Measurements from ENCODE around the gene SLC44A4. TPM values are rescaled to one million over a fixed set of nuclear protein-coding genes. Genes with fewer than 3 reads are reported as not detected.
"Not testable (repeated sequence)": the region's sequence is repeated elsewhere in the genome, so short reads cannot be mapped to it uniquely, and the experiment has no call there.

The SLC44A4 gene
- polyA plus RNA-seq, 1 donor = 157 TPM

- H3K4me3 ChIP-seq (ENCODE audit: low read length) = no peak overlapping the region
- no peaks in the 10 kb centered on the region for H3K4me1 ChIP-seq (ENCODE audit: control insufficient read depth, insufficient read depth, low read length)
- no peak overlapping the region for H3K27ac ChIP-seq (ENCODE audit: low read length)
- no peaks in the 10 kb centered on the region for H3K27me3 ChIP-seq (ENCODE audit: control insufficient read depth, insufficient read depth, low read length)
- WGBS (ENCODE audit: insufficient coverage, low lambda C conversion rate) = no CpG with 5 or more reads among the region's 6 CpGs
- H3K36me3 ChIP-seq (ENCODE audit: control insufficient read depth, insufficient read depth, low read length) = no peaks in the 10 kb centered on the region
- no peaks in the 10 kb centered on the region for H3K9me3 ChIP-seq (ENCODE audit: control insufficient read depth, low read depth, low read length)
- no peak for DNase-seq
These were observed 37.0 kb upstream of the SLC44A4 start for GRCh38 chr6:31915756-31916155.

GRCh38 chr6:31915351-31915750, 36.6 kb upstream of the SLC44A4 start:
- Histone ChIP-seq H3K9me3 (ENCODE audit: control insufficient read depth, low read depth, low read length) (no peaks in the 10 kb centered on the region), H3K27me3 (ENCODE audit: control insufficient read depth, insufficient read depth, low read length) (no peaks in the 10 kb centered on the region), H3K4me1 (ENCODE audit: control insufficient read depth, insufficient read depth, low read length) (no peaks in the 10 kb centered on the region), H3K27ac (ENCODE audit: low read length) (no peak overlapping the region), H3K36me3 (ENCODE audit: control insufficient read depth, insufficient read depth, low read length) (no peaks in the 10 kb centered on the region), H3K4me3 (ENCODE audit: low read length) (no peak overlapping the region)
- DNase-seq = no peak

GRCh38 chr6:31911826-31912585, 33.2 kb upstream of the SLC44A4 start:
- no peak for DNase-seq
- WGBS (ENCODE audit: insufficient coverage, low lambda C conversion rate) = no CpG with 5 or more reads among the region's 11 CpGs
- H3K9me3 ChIP-seq (ENCODE audit: control insufficient read depth, low read depth, low read length) = no peaks in the 10 kb centered on the region
- H3K4me3 ChIP-seq (ENCODE audit: low read length) = no peak overlapping the region
- no peaks in the 10 kb centered on the region for H3K4me1 ChIP-seq (ENCODE audit: control insufficient read depth, insufficient read depth, low read length)
- no peaks in the 10 kb centered on the region for H3K36me3 ChIP-seq (ENCODE audit: control insufficient read depth, insufficient read depth, low read length)
- H3K27ac ChIP-seq (ENCODE audit: low read length) = no peak overlapping the region
- no peaks in the 10 kb centered on the region for H3K27me3 ChIP-seq (ENCODE audit: control insufficient read depth, insufficient read depth, low read length)

GRCh38 chr6:31909298-31909697, 30.5 kb upstream of the SLC44A4 start:
- no CpG with 5 or more reads among the region's 7 CpGs for WGBS (ENCODE audit: insufficient coverage, low lambda C conversion rate)
- H3K36me3 ChIP-seq (ENCODE audit: control insufficient read depth, insufficient read depth, low read length); H3K4me1 ChIP-seq (ENCODE audit: control insufficient read depth, insufficient read depth, low read length); H3K27me3 ChIP-seq (ENCODE audit: control insufficient read depth, insufficient read depth, low read length); H3K4me3 ChIP-seq (ENCODE audit: low read length); DNase-seq; H3K27ac ChIP-seq (ENCODE audit: low read length); H3K9me3 ChIP-seq (ENCODE audit: control insufficient read depth, low read depth, low read length): not testable (repeated sequence)

GRCh38 chr6:31908791-31909190, 30.0 kb upstream of the SLC44A4 start:
- Histone ChIP-seq H3K9me3 (ENCODE audit: control insufficient read depth, low read depth, low read length) (no peaks in the 10 kb centered on the region), H3K4me3 (ENCODE audit: low read length) (no peak overlapping the region), H3K27ac (ENCODE audit: low read length) (no peak overlapping the region), H3K36me3 (ENCODE audit: control insufficient read depth, insufficient read depth, low read length) (no peaks in the 10 kb centered on the region), H3K4me1 (ENCODE audit: control insufficient read depth, insufficient read depth, low read length) (no peaks in the 10 kb centered on the region), H3K27me3 (ENCODE audit: control insufficient read depth, insufficient read depth, low read length) (peaks cover 6% of the 10 kb centered on the region)
- no peak for DNase-seq
- WGBS (ENCODE audit: insufficient coverage, low lambda C conversion rate) = 50% methylated on average over 1 of the region's 4 CpGs

GRCh38 chr6:31908255-31908654, 29.5 kb upstream of the SLC44A4 start:
- not testable (repeated sequence) for H3K27ac ChIP-seq (ENCODE audit: low read length); H3K27me3 ChIP-seq (ENCODE audit: control insufficient read depth, insufficient read depth, low read length); DNase-seq; H3K4me1 ChIP-seq (ENCODE audit: control insufficient read depth, insufficient read depth, low read length); H3K36me3 ChIP-seq (ENCODE audit: control insufficient read depth, insufficient read depth, low read length); H3K4me3 ChIP-seq (ENCODE audit: low read length); H3K9me3 ChIP-seq (ENCODE audit: control insufficient read depth, low read depth, low read length)
- no CpG with 5 or more reads among the region's 5 CpGs for WGBS (ENCODE audit: insufficient coverage, low lambda C conversion rate)

GRCh38 chr6:31907158-31907813, 28.5 kb upstream of the SLC44A4 start:
- no peaks in the 10 kb centered on the region for H3K36me3 ChIP-seq (ENCODE audit: control insufficient read depth, insufficient read depth, low read length)
- no peak for DNase-seq
- 100% methylated on average over 1 of the region's 7 CpGs for WGBS (ENCODE audit: insufficient coverage, low lambda C conversion rate)
- peaks cover 5% of the 10 kb centered on the region for H3K4me1 ChIP-seq (ENCODE audit: control insufficient read depth, insufficient read depth, low read length)
- peaks cover 6% of the 10 kb centered on the region for H3K27me3 ChIP-seq (ENCODE audit: control insufficient read depth, insufficient read depth, low read length)
- H3K4me3 ChIP-seq (ENCODE audit: low read length) = no peak overlapping the region
- no peak overlapping the region for H3K27ac ChIP-seq (ENCODE audit: low read length)
- H3K9me3 ChIP-seq (ENCODE audit: control insufficient read depth, low read depth, low read length) = no peaks in the 10 kb centered on the region

GRCh38 chr6:31906727-31907126, 27.9 kb upstream of the SLC44A4 start:
- H3K27me3 ChIP-seq (ENCODE audit: control insufficient read depth, insufficient read depth, low read length); DNase-seq; H3K9me3 ChIP-seq (ENCODE audit: control insufficient read depth, low read depth, low read length); H3K36me3 ChIP-seq (ENCODE audit: control insufficient read depth, insufficient read depth, low read length); H3K4me1 ChIP-seq (ENCODE audit: control insufficient read depth, insufficient read depth, low read length); H3K4me3 ChIP-seq (ENCODE audit: low read length); H3K27ac ChIP-seq (ENCODE audit: low read length): not testable (repeated sequence)
- no CpG with 5 or more reads among the region's 8 CpGs for WGBS (ENCODE audit: insufficient coverage, low lambda C conversion rate)

GRCh38 chr6:31906122-31906521, 27.3 kb upstream of the SLC44A4 start:
- H3K4me1 ChIP-seq (ENCODE audit: control insufficient read depth, insufficient read depth, low read length) = peaks cover 8% of the 10 kb centered on the region
- WGBS (ENCODE audit: insufficient coverage, low lambda C conversion rate) = 29% methylated on average over 1 of the region's 4 CpGs
- H3K4me3 ChIP-seq (ENCODE audit: low read length) = no peak overlapping the region
- peaks cover 6% of the 10 kb centered on the region for H3K27me3 ChIP-seq (ENCODE audit: control insufficient read depth, insufficient read depth, low read length)
- no peak for DNase-seq
- H3K27ac ChIP-seq (ENCODE audit: low read length) = no peak overlapping the region
- H3K9me3 ChIP-seq (ENCODE audit: control insufficient read depth, low read depth, low read length) = no peaks in the 10 kb centered on the region
- no peaks in the 10 kb centered on the region for H3K36me3 ChIP-seq (ENCODE audit: control insufficient read depth, insufficient read depth, low read length)

- no peaks in the 10 kb centered on the region for H3K36me3 ChIP-seq (ENCODE audit: control insufficient read depth, insufficient read depth, low read length)
- no peak overlapping the region for H3K27ac ChIP-seq (ENCODE audit: low read length)
- WGBS (ENCODE audit: insufficient coverage, low lambda C conversion rate) = no CpG with 5 or more reads among the region's 1 CpG
- H3K4me1 ChIP-seq (ENCODE audit: control insufficient read depth, insufficient read depth, low read length) = peaks cover 12% of the 10 kb centered on the region
- H3K9me3 ChIP-seq (ENCODE audit: control insufficient read depth, low read depth, low read length) = no peaks in the 10 kb centered on the region
- H3K4me3 ChIP-seq (ENCODE audit: low read length) = no peak overlapping the region
- H3K27me3 ChIP-seq (ENCODE audit: control insufficient read depth, insufficient read depth, low read length) = peaks cover 6% of the 10 kb centered on the region
- no peak for DNase-seq
These were observed 26.2 kb upstream of the SLC44A4 start for GRCh38 chr6:31905041-31905440.

- DNase-seq = no peak
- peaks cover 12% of the 10 kb centered on the region for H3K4me1 ChIP-seq (ENCODE audit: control insufficient read depth, insufficient read depth, low read length)
- whole genome bisulfite sequencing (ENCODE audit: insufficient coverage, low lambda C conversion rate) = no CpG with 5 or more reads among the region's 3 CpGs
- H3K9me3 ChIP-seq (ENCODE audit: control insufficient read depth, low read depth, low read length) = no peaks in the 10 kb centered on the region
- peaks cover 2% of the 10 kb centered on the region for H3K36me3 ChIP-seq (ENCODE audit: control insufficient read depth, insufficient read depth, low read length)
- H3K27me3 ChIP-seq (ENCODE audit: control insufficient read depth, insufficient read depth, low read length) = peaks cover 6% of the 10 kb centered on the region
- no peak overlapping the region for H3K4me3 ChIP-seq (ENCODE audit: low read length)
- no peak overlapping the region for H3K27ac ChIP-seq (ENCODE audit: low read length)
These were observed 25.2 kb upstream of the SLC44A4 start for GRCh38 chr6:31903957-31904356.

Data from large intestine (tissue), 3 donors.